K562 treated with DMSO at 1 percent for 48 hours (cell line): ENCODE data around the gene TSSK3. TPM values are rescaled to one million over a fixed set of nuclear protein-coding genes. Genes with fewer than 3 reads are reported as not detected.

Experiments
- total RNA-seq: library from RNA; unstranded; fragments of 300-600 nt; gene quantifications from 2 replicates; pipeline ENCODE4 v1.2.3, GENCODE V29; 2022; ENCODE audit warnings: low replicate concordance; ENCODE audit errors: extremely low read depth

Gene TSSK3
- total RNA-seq, result not detected in 2 replicates

DNA sequence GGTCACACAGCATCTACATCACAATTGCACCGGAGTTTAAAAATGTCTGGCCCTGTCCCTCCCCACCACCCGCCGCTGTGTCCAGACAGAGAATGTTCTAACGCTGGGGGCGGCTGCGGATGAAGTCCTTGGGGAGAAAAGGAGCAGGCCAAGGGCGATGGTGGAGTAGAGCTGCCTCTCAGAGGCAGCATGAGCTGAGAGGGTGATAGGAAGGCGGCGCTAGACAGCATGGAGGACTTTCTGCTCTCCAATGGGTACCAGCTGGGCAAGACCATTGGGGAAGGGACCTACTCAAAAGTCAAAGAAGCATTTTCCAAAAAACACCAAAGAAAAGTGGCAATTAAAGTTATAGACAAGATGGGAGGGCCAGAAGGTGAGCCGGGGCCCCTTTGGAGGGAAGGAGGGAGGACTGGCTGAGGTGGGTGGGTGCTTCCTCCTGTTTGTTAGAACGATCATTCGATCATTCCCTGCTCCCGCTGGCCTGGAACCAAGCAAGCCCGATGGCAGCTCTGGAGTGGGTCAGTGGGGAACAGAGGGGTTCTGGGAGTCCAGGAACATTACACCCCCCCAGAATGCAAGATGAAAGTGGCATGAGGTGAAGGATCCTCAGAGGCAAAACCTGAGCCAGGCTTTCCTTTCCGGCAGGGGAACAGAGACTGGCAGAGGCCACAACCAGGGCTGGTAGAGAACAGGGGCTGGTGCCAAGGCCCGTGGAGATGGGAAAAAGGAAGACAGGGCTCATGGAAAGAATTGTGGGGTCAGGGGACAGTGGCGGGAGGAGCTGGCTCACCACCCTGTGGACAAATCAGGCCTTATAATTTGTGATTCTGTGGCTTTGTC, at the start of gene TSSK3, which contains the start of gene FAM229A:
Gene TSSK3, plus strand, starts transcription at position 66 of the 840 bp plus-strand sequence. Its CDS starts 163 bp downstream, at position 229.
Gene FAM229A, minus strand, starts transcription at position 12 of the 840 bp plus-strand sequence. CDS start 394 bp downstream, outside the sequence.

DNA sequence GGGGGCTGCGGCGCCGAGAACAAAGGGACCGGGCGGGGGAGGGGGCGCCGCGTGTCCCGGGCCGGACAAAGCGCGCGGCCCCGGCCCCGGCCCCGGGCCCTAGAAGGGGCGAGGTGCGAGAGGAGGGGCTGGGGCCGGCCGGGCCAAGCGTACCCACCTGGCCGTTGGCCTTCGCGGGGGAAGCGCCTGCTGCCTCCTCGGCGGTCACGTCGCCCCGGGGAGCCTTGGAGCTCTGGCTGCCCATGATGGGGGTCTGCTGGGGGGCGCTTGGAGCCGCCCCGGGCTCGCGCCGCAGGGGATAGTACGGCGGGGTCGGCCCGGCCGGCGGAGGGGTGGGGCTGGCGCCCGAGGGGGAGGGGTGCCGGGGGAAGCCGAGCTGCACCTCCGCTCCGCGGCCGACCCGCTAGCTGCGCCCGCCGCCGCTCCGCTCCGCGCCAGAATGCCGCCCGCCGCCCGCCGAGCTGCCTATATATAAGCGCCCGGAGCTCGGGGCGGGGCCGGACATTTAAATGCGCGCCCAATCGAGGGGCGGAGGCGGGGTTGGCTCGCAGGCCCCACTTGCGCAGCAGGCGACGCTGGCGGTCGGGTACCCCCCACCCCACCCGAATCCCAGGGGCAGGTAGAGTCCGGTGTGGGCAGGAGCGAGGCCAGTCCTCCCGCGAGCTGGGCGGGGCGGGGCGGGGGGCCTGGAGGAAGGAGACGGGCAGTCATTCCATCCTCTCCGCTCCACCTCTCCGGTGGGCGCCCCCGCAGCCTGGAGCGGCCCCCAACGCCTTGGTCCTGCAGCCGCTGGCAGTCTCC, 26.3 kb upstream of the TSSK3 start, which contains the start of gene MARCKSL1:
Gene MARCKSL1, minus strand, starts transcription at position 444 of the 801 bp plus-strand sequence. Its CDS starts 200 bp downstream, at position 244.

GRCh38 chr1:32394141-32394889, 32.0 kb downstream of the TSSK3 start, which contains the start of gene BSDC1:
Gene BSDC1 (minus strand): TSS chr1:32394441. CDS start chr1:32394414, 27 bp downstream.

Other genes starting within 250 kb of the TSSK3 start
- gene TXLNA, start 182.9 kb upstream of the TSSK3 start, total RNA-seq, result not detected in 2 replicates
- gene CCDC28B, start 161.9 kb upstream of the TSSK3 start, total RNA-seq, result not detected in 2 replicates
- not detected in 2 replicates for gene IQCC, start 156.9 kb upstream of the TSSK3 start, total RNA-seq
- not detected in 2 replicates for gene DCDC2B, start 153.4 kb upstream of the TSSK3 start, total RNA-seq
- not detected in 2 replicates for gene TMEM234, start 140.2 kb upstream of the TSSK3 start, total RNA-seq
- not detected in 2 replicates for gene EIF3I, start 140.1 kb upstream of the TSSK3 start, total RNA-seq
- not detected in 2 replicates for gene FAM167B, start 115.3 kb upstream of the TSSK3 start, total RNA-seq
- gene LCK, start 111.3 kb upstream of the TSSK3 start, total RNA-seq, result not detected in 2 replicates
- 992 TPM in 1 of 2 replicates, not detected in the other for gene HDAC1, start 70.5 kb upstream of the TSSK3 start, total RNA-seq
- gene MARCKSL1, start 26.3 kb upstream of the TSSK3 start, total RNA-seq, result not detected in 2 replicates
- gene FAM229A, start 54 bp upstream of the TSSK3 start, total RNA-seq, result not detected in 2 replicates
- not detected in 2 replicates for gene BSDC1, start 31.9 kb downstream of the TSSK3 start, total RNA-seq
- not detected in 2 replicates for gene ZBTB8B, start 102.5 kb downstream of the TSSK3 start, total RNA-seq
- gene ZBTB8A, start 176.9 kb downstream of the TSSK3 start, total RNA-seq, result not detected in 2 replicates